GM20000 (cell line): ENCODE data around the gene MCEMP1.
A peak's percentile ranks its signal among the peaks of the same experiment; 100 is the strongest.

Experiments
- DNase-seq: peaks from one replicate; pipeline ENCODE4 v3.0.0; 2012; ENCODE audit warnings: low spot score
- CTCF ChIP-seq: IDR thresholded peaks from 2 replicates; pipeline ENCODE4 v1.5.1; 2012; ENCODE audit warnings: mild to moderate bottlenecking, control low read depth; ENCODE audit errors: extremely low read depth, missing control alignments

The MCEMP1 gene

GRCh38 chr19:7657131-7657751, 19.6 kb upstream of the MCEMP1 start:
- TF ChIP-seq CTCF, result no peak
- no peak for DNase-seq

- DNase-seq, result peak; percentile 93
- no peak for TF ChIP-seq CTCF
Measured at GRCh38 chr19:7658219-7658686, 18.6 kb upstream of the MCEMP1 start.

DNA sequence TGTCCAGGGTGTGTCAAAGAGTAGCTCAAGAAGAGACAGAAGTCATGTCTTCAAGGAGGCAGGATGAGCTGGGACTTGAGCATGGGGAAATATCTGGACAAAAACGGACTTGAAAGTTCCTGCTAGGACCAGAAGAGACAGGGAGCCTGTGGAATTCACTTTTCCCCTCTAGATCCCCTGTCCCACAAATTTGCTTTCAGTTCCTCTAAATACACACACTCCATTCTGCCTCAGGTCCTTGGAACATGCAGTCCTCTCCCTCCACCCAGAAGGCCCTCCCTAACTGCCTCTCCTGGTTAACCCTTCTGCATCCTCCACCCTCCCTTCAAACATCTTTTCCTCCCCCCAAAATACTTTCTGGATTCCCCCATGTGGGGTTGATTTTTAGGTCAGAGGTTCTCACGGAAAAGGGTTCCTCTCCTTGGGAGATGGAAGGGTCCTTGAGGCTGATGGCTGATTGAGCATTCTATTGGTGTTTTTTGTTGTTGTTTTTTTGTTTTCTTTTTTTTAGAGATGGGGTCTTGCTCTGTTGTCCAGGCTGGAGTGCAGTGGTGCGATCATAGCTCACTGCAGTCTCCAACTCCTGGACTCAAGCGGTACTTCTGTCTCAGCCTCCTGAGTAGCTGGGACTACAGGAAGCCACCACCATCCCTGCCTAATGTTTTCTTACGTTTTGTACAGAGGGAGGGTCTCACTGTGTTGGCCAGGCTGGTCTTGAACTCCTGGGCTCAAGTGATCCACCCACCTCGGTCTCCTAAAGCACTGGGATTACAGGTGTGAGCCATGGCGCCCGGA, 14.9 kb upstream of the MCEMP1 start:
- no peak for TF ChIP-seq CTCF
- no peak for DNase-seq

- no peak for TF ChIP-seq CTCF
- no peak for DNase-seq
Measured at GRCh38 chr19:7662657-7663056, 14.2 kb upstream of the MCEMP1 start.

DNA sequence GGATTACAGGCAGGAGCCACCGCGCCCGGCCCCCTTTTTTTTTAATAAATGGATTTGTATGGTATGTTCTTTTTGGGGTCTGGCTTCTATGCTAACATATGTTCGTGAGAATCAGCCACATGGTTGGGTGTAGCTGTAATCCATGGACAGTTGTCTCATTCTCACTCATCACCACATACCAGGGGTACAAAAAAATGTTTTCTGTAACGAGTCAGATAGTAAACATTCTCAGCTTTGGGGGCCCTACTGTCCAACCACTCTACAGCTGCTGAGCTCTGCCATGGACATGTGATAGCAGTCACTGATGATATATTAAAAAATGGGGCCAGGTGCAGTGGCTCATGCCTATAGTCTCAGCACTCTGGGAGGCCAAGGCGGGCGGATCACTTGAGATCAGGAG, 13.2 kb upstream of the MCEMP1 start:
- DNase-seq, result no peak
- TF ChIP-seq CTCF, result no peak

- no peak for DNase-seq
- no peak for TF ChIP-seq CTCF
Measured at GRCh38 chr19:7665076-7665475, 11.8 kb upstream of the MCEMP1 start.

- no peak for TF ChIP-seq CTCF
Measured at GRCh38 chr19:7668842-7669241, 8.0 kb upstream of the MCEMP1 start, which contains the start of gene RETN. Gene RETN (plus strand): TSS chr19:7669049. CDS start chr19:7669327, 278 bp downstream.

More at GRCh38 chr19:7668842-7669241, 8.0 kb upstream of the MCEMP1 start, which contains the start of gene RETN:
- DNase-seq, result no peak
